Ishikawa (cell line): ENCODE measurements around the gene NSDHL.

Source experiments
- CEBPB ChIP-seq: IDR thresholded peaks from 2 replicates; pipeline ENCODE4 v1.6.1; 2012
- CREB1 ChIP-seq: IDR thresholded peaks from 2 replicates; pipeline ENCODE4 v1.6.1; 2012; ENCODE audit warnings: low read depth
- EGR1 ChIP-seq: IDR thresholded peaks from 2 replicates; pipeline ENCODE4 v1.6.1; 2012
- EP300 ChIP-seq: IDR thresholded peaks from 2 replicates; pipeline ENCODE4 v1.6.1; 2012; ENCODE audit warnings: borderline replicate concordance
- FOXM1 ChIP-seq: IDR thresholded peaks from 2 replicates; pipeline ENCODE4 v1.6.1; 2012; ENCODE audit warnings: low read depth, borderline replicate concordance
- NFIC ChIP-seq: IDR thresholded peaks from 2 replicates; pipeline ENCODE4 v1.6.1; 2012
- RAD21 ChIP-seq: IDR thresholded peaks from 2 replicates; pipeline ENCODE4 v1.6.1; 2012; ENCODE audit warnings: low read depth
- TAF1 ChIP-seq: IDR thresholded peaks from 2 replicates; pipeline ENCODE4 v1.6.1; 2012; ENCODE audit warnings: low read depth, mild to moderate bottlenecking
- TCF12 ChIP-seq: IDR thresholded peaks from 2 replicates; pipeline ENCODE4 v1.6.1; 2012; ENCODE audit warnings: low read depth
- TEAD4 ChIP-seq: IDR thresholded peaks from 2 replicates; pipeline ENCODE4 v1.6.1; 2012
- USF1 ChIP-seq: IDR thresholded peaks from 2 replicates; pipeline ENCODE4 v1.6.1; 2012
- YY1 ChIP-seq: IDR thresholded peaks from 2 replicates; pipeline ENCODE4 v1.6.1; 2012; ENCODE audit warnings: low read depth
- ZBTB7A ChIP-seq: IDR thresholded peaks from 2 replicates; pipeline ENCODE4 v1.6.1; 2012; ENCODE audit warnings: low read depth
- TF ChIP-seq, protein P1 (sequence below): IDR thresholded peaks from 2 replicates; pipeline ENCODE4 v1.6.1; 2012
- TF ChIP-seq, protein P2 (sequence below): IDR thresholded peaks from 2 replicates; pipeline ENCODE4 v1.6.1; 2012; ENCODE audit warnings: low read depth, mild to moderate bottlenecking

The NSDHL gene

DNA sequence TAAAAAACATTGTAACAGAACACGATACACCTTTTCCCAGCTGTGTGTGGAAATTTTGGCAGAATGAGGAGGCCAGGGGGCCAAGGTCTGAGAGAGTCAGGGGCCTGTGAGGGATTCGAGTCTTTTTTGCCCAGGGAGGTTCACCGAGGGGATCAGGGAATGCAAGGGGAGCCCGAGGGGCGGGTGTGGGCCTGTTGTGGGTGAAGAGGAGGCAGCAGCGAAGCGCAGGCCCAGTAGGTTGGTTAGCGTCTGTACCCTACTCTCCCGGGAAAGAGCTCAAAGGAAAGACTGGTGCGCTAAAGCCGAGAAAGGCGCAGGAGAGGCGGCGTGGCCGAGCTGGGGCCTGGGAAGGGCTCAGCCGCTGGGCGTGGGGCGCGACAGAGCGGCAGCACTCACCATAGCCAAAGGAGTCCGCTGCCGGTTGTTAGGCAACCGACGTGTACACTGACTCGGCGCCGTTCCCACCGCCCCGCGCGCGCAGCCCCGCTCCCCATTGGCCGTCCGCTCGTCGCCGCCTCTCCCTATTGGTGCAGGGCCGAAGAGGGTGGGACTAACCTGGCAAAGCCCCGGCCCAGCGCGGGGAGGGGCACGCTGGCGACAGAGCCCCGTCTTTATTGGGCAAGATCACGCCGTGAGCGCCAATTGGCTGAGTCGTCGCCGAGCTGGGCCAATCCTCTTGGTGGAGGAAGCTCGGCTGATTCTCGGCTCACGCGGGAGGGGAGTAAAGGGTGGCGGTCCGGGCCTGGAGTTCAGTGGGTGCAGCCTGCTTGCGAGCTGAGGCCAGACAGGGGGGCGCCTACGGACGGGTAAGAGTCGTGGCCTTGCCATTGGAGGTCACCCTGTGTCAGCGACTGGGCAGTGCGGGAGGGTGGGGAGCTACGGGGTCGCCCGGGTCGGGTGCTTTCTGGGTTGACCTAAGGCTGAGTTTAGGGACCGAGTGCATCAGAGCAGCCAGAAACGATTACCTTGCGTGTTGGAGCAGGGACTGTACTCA is at the start of gene NSDHL, which contains the start of gene CETN2:
Gene NSDHL, plus strand, starts transcription at position 752 of the 994 bp plus-strand sequence. CDS start 15,262 bp downstream, outside the sequence.
Gene CETN2, minus strand, starts transcription at position 446 of the 994 bp plus-strand sequence. Its CDS starts 47 bp downstream, at position 399.
- TF ChIP-seq, protein P1, sequence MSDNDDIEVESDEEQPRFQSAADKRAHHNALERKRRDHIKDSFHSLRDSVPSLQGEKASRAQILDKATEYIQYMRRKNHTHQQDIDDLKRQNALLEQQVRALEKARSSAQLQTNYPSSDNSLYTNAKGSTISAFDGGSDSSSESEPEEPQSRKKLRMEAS = peak; percentile 48
- TF ChIP-seq TCF12 (no peak), YY1 (no peak), ZBTB7A (no peak), TEAD4 (no peak), RAD21 (no peak), CREB1 (peak; percentile 34; the same call in 1 of the 2 replicates), USF1 (peak; percentile 35; the same call in 1 of the 2 replicates), CEBPB (no peak; the same call in 1 of the 2 replicates), TAF1 (peak; percentile 55; the same call in 1 of the 2 replicates), EP300 (no peak), NFIC (no peak), FOXM1 (no peak)
- TF ChIP-seq, protein P2, sequence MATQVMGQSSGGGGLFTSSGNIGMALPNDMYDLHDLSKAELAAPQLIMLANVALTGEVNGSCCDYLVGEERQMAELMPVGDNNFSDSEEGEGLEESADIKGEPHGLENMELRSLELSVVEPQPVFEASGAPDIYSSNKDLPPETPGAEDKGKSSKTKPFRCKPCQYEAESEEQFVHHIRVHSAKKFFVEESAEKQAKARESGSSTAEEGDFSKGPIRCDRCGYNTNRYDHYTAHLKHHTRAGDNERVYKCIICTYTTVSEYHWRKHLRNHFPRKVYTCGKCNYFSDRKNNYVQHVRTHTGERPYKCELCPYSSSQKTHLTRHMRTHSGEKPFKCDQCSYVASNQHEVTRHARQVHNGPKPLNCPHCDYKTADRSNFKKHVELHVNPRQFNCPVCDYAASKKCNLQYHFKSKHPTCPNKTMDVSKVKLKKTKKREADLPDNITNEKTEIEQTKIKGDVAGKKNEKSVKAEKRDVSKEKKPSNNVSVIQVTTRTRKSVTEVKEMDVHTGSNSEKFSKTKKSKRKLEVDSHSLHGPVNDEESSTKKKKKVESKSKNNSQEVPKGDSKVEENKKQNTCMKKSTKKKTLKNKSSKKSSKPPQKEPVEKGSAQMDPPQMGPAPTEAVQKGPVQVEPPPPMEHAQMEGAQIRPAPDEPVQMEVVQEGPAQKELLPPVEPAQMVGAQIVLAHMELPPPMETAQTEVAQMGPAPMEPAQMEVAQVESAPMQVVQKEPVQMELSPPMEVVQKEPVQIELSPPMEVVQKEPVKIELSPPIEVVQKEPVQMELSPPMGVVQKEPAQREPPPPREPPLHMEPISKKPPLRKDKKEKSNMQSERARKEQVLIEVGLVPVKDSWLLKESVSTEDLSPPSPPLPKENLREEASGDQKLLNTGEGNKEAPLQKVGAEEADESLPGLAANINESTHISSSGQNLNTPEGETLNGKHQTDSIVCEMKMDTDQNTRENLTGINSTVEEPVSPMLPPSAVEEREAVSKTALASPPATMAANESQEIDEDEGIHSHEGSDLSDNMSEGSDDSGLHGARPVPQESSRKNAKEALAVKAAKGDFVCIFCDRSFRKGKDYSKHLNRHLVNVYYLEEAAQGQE = no peak

DNA sequence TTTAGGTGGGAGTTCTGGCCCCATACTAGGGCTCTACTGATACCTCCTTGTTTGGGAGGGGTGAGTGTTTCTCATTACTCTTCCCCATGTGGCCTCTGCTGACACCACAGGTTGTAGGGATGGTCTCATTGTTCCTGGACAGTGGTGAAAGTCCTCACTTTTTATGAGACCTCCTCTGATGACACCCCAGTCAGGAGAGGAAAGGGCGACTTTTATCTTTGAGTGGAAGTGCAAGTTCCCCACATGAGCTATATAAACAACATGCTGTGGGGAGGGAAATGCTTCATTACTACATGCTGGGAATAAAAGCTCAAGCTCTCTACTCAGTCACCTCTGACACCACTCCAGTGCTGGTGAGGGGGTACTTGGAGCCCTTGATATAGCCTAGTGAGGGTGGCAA is 31.9 kb upstream of the NSDHL start:
- no peak for TF ChIP-seq EGR1
- TF ChIP-seq EP300 = no peak
- no peak for TF ChIP-seq TCF12
- no peak for TF ChIP-seq NFIC
- TF ChIP-seq FOXM1 = no peak
- no peak for TF ChIP-seq YY1
- TF ChIP-seq TAF1 = no peak
- no peak for TF ChIP-seq ZBTB7A
- no peak for TF ChIP-seq CEBPB
- TF ChIP-seq, protein P2 = no peak
- TF ChIP-seq TEAD4 = no peak
- TF ChIP-seq CREB1 = no peak
- TF ChIP-seq, protein P1 = no peak
- no peak for TF ChIP-seq USF1
- no peak for TF ChIP-seq RAD21

- no peak for TF ChIP-seq NFIC
- TF ChIP-seq USF1 = no peak
- no peak for TF ChIP-seq YY1
- no peak for TF ChIP-seq CREB1
- no peak for TF ChIP-seq FOXM1
- no peak for TF ChIP-seq TCF12
- TF ChIP-seq CEBPB = no peak
- TF ChIP-seq, protein P2 = no peak
- no peak for TF ChIP-seq EGR1
- TF ChIP-seq TAF1 = no peak
- no peak for TF ChIP-seq RAD21
- no peak for TF ChIP-seq EP300
Observed at GRCh38 chrX:152806035-152806434, 24.8 kb upstream of the NSDHL start.
